K562 (cell line): Measurements from ENCODE around the gene CALR3. TPM values are rescaled to one million over a fixed set of nuclear protein-coding genes. Genes with fewer than 3 reads are reported as not detected.

Experiments used
- ATF7 ChIP-seq: fragments of 450-650 bp; IDR thresholded peaks from 2 replicates; pipeline ENCODE4 v1.7.1; 2014; ENCODE audit warnings: mild to moderate bottlenecking, moderate library complexity
- EP400 ChIP-seq: fragments of 450-650 bp; IDR thresholded peaks from 2 replicates; pipeline ENCODE4 v1.6.1; 2017; ENCODE audit warnings: antibody characterized with exemption, mild to moderate bottlenecking, moderate library complexity
- NFRKB ChIP-seq: fragments of 450-650 bp; IDR thresholded peaks from 2 replicates; pipeline ENCODE4 v1.6.1; 2016; ENCODE audit warnings: low read depth
- PRDM10 ChIP-seq: fragments of 450-650 bp; IDR thresholded peaks from 2 replicates; pipeline ENCODE4 v1.6.1; 2018; ENCODE audit not compliant: partially characterized antibody
- RAD51 ChIP-seq: fragments of 450-650 bp; IDR thresholded peaks from 2 replicates; pipeline ENCODE4 v1.7.1; 2016; ENCODE audit warnings: low read depth, mild to moderate bottlenecking, borderline replicate concordance
- RCOR1 ChIP-seq, 2 experiments: IDR thresholded peaks; 2 replicates each; pipeline ENCODE4 v1.6.1; 2012; ENCODE audit warnings: low read depth in 2 of 2, low read length in 2 of 2, borderline replicate concordance in 1 of 2, improper control_type of control experiment in 1 of 2
- SIRT6 ChIP-seq: IDR thresholded peaks from one replicate; pipeline ENCODE4 v1.6.1; 2012; ENCODE audit warnings: low read depth, mild to moderate bottlenecking, control low read depth, inconsistent platforms, low read length, moderate library complexity
- TBL1XR1 ChIP-seq, 2 experiments: IDR thresholded peaks; 2 replicates each; pipeline ENCODE4 v1.6.1; 2012; ENCODE audit warnings: improper control_type of control experiment in 2 of 2, low read length in 2 of 2, mild to moderate bottlenecking in 1 of 2
- TCF15 ChIP-seq: fragments of 250-450 bp; sonication (Bioruptor Pico); IDR thresholded peaks from 2 replicates; pipeline ENCODE4 v1.8.0; 2022; ENCODE audit warnings: moderate library complexity, mild to moderate bottlenecking, inconsistent platforms
- TEAD1 ChIP-seq, 2 experiments: fragments of 450-650 bp in 1 of 2; sonication (generic) in 1 of 2; formaldehyde crosslinking; IDR thresholded peaks; 2 replicates each; pipeline versions ENCODE4 v1.4.0 to v1.8.0; 2020 to 2022; ENCODE audit warnings: mild to moderate bottlenecking in 2 of 2, missing genetic modification reagents in 1 of 2
- TEAD4 ChIP-seq, 2 experiments: sonication (generic) in 1 of 2; formaldehyde crosslinking in 1 of 2; IDR thresholded peaks; 2 replicates each; pipeline versions ENCODE4 v1.6.1 to v1.8.0; 2012 to 2022; ENCODE audit warnings: borderline replicate concordance in 1 of 2, inconsistent platforms in 1 of 2, low read length in 1 of 2, mild to moderate bottlenecking in 1 of 2, missing genetic modification reagents in 1 of 2
- VEZF1 ChIP-seq: fragments of 200-800 bp; sonication (Bioruptor generic); IDR thresholded peaks from 2 replicates; pipeline ENCODE4 v1.6.1; 2017; ENCODE audit warnings: missing genetic modification characterization, missing compliant biosample characterization
- ZFX ChIP-seq: sonication (generic); formaldehyde crosslinking; IDR thresholded peaks from 2 replicates; pipeline ENCODE4 v1.8.0; 2022; ENCODE audit warnings: mild to moderate bottlenecking, missing genetic modification reagents, moderate library complexity
- ZNF395 ChIP-seq: fragments of 200-800 bp; sonication (Bioruptor generic); IDR thresholded peaks from 2 replicates; pipeline ENCODE4 v1.6.1; 2017; ENCODE audit warnings: missing genetic modification characterization, missing compliant biosample characterization
- polyA plus RNA-seq, 8 experiments: library from polyadenylated mRNA; depleted of rRNA in 4 of 8; stranded (reverse) in 5 of 8; unstranded in 3 of 8; fragments of >200 nt; fragmentation: Nextera tagmentation in 2 of 8; fragmentation: Illumina TruSeq in 1 of 8; extraction: Ambion mirVana in 2 of 8; extraction: Trizol in 1 of 8; gene quantifications; 2 replicates each; pipeline versions ENCODE4 v1.2.1 to v1.2.3, GENCODE V29; 2011 to 2014; ENCODE audit warnings: inconsistent platforms in 1 of 8, missing spikeins in 1 of 8
- total RNA-seq, 7 experiments: library from RNA; depleted of rRNA in 6 of 7; stranded (reverse); fragments of >200 nt in 6 of 7; fragmentation: Illumina TruSeq in 2 of 7; extraction: Trizol in 2 of 7; gene quantifications; 2 replicates each; pipeline versions ENCODE4 v1.2.1 to v1.2.3, GENCODE V29; 2011 to 2021; ENCODE audit warnings: low replicate concordance in 1 of 7
- TF ChIP-seq, protein P1 (sequence below): conservative IDR thresholded peaks from 2 replicates; pipeline ENCODE4 v1.6.1; 2011; ENCODE audit warnings: low read depth, mild to moderate bottlenecking, low read length; ENCODE audit not compliant: control insufficient read depth
- TF ChIP-seq, protein P2 (sequence below), 2 experiments: fragments of 450-650 bp; conservative IDR thresholded peaks; 2 replicates each; pipeline ENCODE4 v1.6.1; 2017; ENCODE audit warnings: mild to moderate bottlenecking in 2 of 2, moderate library complexity in 2 of 2

Gene CALR3
- total and polyA plus RNA-seq, 9 of the 15 experiments (the other 6 are each of a cell fraction or from before 2014, with no cell fraction given): 0.15 to 0.41 (median 0.22) TPM; not detected in 4

DNA sequence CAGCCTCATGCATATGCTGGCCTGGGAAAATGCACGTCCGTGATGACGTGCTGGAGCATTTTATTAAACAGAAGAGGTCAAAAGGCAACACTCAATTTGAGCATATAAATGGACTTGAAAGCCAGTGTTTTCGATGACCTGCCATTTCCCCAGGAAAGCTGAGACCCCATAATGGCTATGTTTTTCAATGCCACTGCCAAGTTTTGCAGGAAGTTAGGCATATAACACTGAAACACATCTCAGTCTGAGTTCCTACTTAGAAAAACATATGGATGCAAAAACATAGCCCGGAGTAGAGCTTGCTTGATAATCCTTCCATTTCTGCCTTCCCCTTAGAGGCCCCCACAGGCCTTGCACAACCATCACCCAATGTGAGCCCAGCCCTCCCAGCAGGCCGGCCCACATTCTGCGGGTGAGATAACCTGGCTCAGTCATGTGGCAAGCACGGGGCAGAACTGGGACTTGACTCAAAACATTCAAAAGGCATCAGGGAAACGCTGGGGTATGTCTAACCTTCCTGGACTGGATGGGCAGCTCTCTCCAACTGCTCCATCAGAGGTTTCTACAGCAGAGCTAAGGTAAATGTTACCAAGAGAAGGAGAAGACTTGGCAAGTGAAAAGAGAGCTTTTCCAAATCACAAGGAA lies 49.1 kb downstream of the CALR3 start (continued):
- peak; percentile 37 for TF ChIP-seq PRDM10
- peak; percentile 68 for TF ChIP-seq RAD51
- no peak for TF ChIP-seq NFRKB
- 0 out of 2 replicates have a peak, but pooled peaks have one; percentile 40 for TF ChIP-seq TEAD4 (IDR thresholded peaks at IDR 0.05; ENCODE audit: low read length)
- no peak for TF ChIP-seq TEAD4 (CRISPR knock-in tag; IDR thresholded peaks at IDR 0.05; ENCODE audit: borderline replicate concordance)
- TF ChIP-seq ZFX (CRISPR knock-in tag): peak; percentile 17
- TF ChIP-seq RCOR1 (IDR thresholded peaks at IDR 0.05; ENCODE audit: borderline replicate concordance in 1 of 2, low read depth in 2 of 2, low read length in 2 of 2): peak in 1 of 2 experiments; percentile 61; a peak in 2 of 4 replicates
- TF ChIP-seq TEAD1 (CRISPR knock-in tag; IDR thresholded peaks at IDR 0.05): peak; percentile 87 to 89
- peak; percentile 77 for TF ChIP-seq VEZF1 (CRISPR knock-in tag)
- TF ChIP-seq TCF15 (CRISPR knock-in tag): no peak
- TF ChIP-seq TBL1XR1 (IDR thresholded peaks at IDR 0.05; ENCODE audit: low read length in 2 of 2): no peak
- TF ChIP-seq, protein P1, sequence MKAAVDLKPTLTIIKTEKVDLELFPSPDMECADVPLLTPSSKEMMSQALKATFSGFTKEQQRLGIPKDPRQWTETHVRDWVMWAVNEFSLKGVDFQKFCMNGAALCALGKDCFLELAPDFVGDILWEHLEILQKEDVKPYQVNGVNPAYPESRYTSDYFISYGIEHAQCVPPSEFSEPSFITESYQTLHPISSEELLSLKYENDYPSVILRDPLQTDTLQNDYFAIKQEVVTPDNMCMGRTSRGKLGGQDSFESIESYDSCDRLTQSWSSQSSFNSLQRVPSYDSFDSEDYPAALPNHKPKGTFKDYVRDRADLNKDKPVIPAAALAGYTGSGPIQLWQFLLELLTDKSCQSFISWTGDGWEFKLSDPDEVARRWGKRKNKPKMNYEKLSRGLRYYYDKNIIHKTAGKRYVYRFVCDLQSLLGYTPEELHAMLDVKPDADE: 0 out of 2 replicates have a peak, but pooled peaks have one; percentile 23
- peak; percentile 50 for TF ChIP-seq ATF7
- TF ChIP-seq, protein P2, sequence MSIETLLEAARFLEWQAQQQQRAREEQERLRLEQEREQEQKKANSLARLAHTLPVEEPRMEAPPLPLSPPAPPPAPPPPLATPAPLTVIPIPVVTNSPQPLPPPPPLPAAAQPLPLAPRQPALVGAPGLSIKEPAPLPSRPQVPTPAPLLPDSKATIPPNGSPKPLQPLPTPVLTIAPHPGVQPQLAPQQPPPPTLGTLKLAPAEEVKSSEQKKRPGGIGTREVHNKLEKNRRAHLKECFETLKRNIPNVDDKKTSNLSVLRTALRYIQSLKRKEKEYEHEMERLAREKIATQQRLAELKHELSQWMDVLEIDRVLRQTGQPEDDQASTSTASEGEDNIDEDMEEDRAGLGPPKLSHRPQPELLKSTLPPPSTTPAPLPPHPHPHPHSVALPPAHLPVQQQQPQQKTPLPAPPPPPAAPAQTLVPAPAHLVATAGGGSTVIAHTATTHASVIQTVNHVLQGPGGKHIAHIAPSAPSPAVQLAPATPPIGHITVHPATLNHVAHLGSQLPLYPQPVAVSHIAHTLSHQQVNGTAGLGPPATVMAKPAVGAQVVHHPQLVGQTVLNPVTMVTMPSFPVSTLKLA (conservative IDR thresholded peaks at IDR 0.05): peak; percentile 69 to 81
- TF ChIP-seq ZNF395 (CRISPR knock-in tag): 0 out of 2 replicates have a peak, but pooled peaks have one; percentile 54
- 0 out of 2 replicates have a peak, but pooled peaks have one; percentile 22 for TF ChIP-seq EP400
- TF ChIP-seq SIRT6: no peak
